Brain pericyte (primary cell): ENCODE data around the gene CDK17.

Source experiments
- DNase-seq: peaks from one replicate; pipeline ENCODE4 v3.0.0-alpha.2; 2012; ENCODE audit warnings: low read depth, low spot score

The CDK17 gene

GRCh38 chr12:96239711-96240635, 160.3 kb downstream of the CDK17 start:
- DNase-seq, result no peak

GRCh38 chr12:96238336-96239047, 161.7 kb downstream of the CDK17 start:
- DNase-seq, result no peak

GRCh38 chr12:96237465-96238077, 162.7 kb downstream of the CDK17 start:
- DNase-seq, result peak; percentile 74

- no peak for DNase-seq
Measured at GRCh38 chr12:96237035-96237434, 163.2 kb downstream of the CDK17 start.

DNA sequence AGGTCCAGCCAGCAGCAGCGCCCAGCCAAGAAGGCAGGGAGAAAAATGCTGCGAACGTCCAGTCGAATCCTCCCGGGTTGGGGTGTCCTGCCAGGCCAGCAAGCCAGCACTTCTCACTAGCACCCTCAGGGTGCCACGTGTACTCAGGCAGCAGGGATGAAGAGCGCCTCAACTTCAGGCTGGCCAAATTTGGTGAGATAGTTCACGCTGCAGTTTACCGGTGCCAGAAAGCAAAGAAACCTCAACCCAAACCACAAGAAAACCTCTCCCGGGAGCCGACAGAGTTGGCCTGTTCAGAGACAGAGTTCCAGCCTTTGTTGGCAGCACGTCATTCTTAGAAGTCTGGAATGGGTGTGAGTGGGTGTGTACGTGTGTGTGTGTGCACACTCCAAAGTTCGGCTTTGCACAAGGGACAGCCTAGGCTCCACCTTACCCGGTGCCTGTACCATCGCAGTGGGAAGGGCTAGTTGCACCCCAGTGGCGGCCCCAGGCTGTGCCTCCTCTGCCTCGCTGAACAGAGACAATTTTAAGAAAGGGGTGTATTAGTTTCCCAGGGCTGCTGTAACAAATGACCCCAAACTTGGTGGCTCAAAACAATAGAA, 163.9 kb downstream of the CDK17 start:
- DNase-seq, result no peak

- DNase-seq, result no peak
Measured at GRCh38 chr12:96235484-96235826, 164.8 kb downstream of the CDK17 start.

- no peak for DNase-seq
Measured at GRCh38 chr12:96234591-96235483, 165.4 kb downstream of the CDK17 start.

- DNase-seq, result no peak
Measured at GRCh38 chr12:96233939-96234461, 166.2 kb downstream of the CDK17 start.

GRCh38 chr12:96233168-96233567, 167.1 kb downstream of the CDK17 start:
- no peak for DNase-seq

DNA sequence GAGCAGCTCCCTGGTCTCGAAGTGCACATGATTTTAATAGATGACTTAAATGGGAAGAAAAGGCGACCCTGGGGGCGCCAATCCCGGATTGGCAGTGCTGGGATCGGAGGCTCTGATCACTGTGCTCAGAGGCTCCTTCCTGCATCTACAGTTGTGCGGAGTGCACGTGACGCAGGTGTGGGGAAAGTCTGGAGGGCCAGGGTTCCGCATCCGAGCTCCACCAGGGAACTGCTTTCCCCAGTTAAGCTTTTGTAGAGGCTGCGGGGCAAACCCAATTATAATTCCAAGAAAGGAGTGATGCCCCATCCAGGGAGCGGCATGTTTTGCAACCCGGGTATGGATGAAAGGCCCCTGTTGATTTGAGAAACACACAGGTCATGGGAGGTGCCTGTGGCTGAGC, 169.6 kb downstream of the CDK17 start:
- DNase-seq, result no peak

DNA sequence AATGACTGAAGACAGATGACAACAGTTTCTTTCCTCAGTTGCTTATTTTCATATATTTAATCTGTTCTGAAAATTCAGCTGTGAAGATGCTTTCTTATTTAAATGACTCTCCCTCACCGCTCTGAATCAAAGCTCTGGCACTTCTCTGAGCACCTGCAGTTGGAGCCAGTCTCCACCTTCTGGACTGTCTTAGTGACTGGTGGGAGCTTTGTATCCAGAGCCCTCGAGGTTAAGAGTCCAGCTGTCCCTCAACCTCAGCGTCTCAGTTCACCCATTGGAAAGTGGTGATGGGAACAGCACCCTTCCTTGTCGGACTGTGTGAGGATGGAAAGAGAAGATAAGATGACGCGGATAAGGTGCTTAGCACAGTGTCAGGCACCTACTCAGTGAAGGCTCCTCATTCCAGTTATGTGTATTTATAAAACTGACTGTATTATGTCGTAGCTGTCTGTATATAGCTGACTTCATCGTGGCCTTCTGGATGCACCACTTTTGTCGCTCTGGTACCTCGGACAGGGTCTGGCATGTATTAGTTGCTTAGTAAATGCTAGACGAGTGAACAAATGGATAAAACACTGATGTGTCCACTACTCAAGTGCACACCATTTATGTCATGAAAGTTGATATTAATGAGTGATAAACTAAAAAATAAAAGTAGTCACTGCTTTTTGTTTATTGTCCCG, 171.5 kb downstream of the CDK17 start:
- DNase-seq, result no peak
